SU-DHL-6 (cell line): ENCODE results near the gene CENPF.

Experiments
- H2AFZ ChIP-seq: fragments of 200-600 bp; sonication (generic); 2 replicates; pipeline ENCODE4 v1.6.1; 2014; ENCODE audit warnings: low read depth, mild to moderate bottlenecking, moderate library complexity, mixed read lengths, antibody characterized with exemption, low read length; ENCODE audit not compliant: severe bottlenecking
- H3F3A ChIP-seq: fragments of 200-600 bp; shearing (Covaris generic); 2 replicates; pipeline ENCODE4 v1.6.0; 2016; ENCODE audit warnings: antibody characterized with exemption, mild to moderate bottlenecking; ENCODE audit not compliant: insufficient read depth
- H3K27ac ChIP-seq: fragments of 200-600 bp; sonication (generic); 2 replicates; pipeline ENCODE4 v1.5.1; 2016; ENCODE audit warnings: low read depth, mild to moderate bottlenecking, low read length, moderate library complexity, mixed read lengths
- H3K27me3 ChIP-seq: fragments of 200-600 bp; sonication (generic), shearing (Covaris generic); 2 replicates; pipeline ENCODE4 v1.6.0; 2014; ENCODE audit warnings: mild to moderate bottlenecking, low read length
- H3K36me3 ChIP-seq: fragments of 200-600 bp; sonication (generic); 2 replicates; pipeline ENCODE4 v1.6.1; 2014; ENCODE audit warnings: mild to moderate bottlenecking, low read length, mixed read lengths
- H3K4me2 ChIP-seq: fragments of 300-600, 200-600 bp; shearing (Covaris generic), sonication (generic); 2 replicates; pipeline ENCODE4 v1.6.0; 2014; ENCODE audit warnings: low read length, low read depth, mild to moderate bottlenecking; ENCODE audit not compliant: poor library complexity, severe bottlenecking
- H3K4me3 ChIP-seq: fragments of 200-600 bp; sonication (generic); 2 replicates; pipeline ENCODE4 v1.5.1; 2014; ENCODE audit warnings: antibody characterized with exemption, low read length, mild to moderate bottlenecking, mixed read lengths; ENCODE audit not compliant: insufficient read depth, poor library complexity, severe bottlenecking
- H3K79me2 ChIP-seq: fragments of 200-600 bp; sonication (generic); 2 replicates; pipeline ENCODE4 v1.6.1; 2014; ENCODE audit warnings: mild to moderate bottlenecking, low read length, moderate library complexity; ENCODE audit not compliant: insufficient read depth
- H3K9ac ChIP-seq: fragments of 200-600 bp; sonication (generic); 2 replicates; pipeline ENCODE4 v1.7.0; 2014; ENCODE audit warnings: mild to moderate bottlenecking, low read length
- H3K9me2 ChIP-seq: fragments of 200-600 bp; sonication (generic); replicated peaks from 2 replicates; pipeline ENCODE4 v1.6.1; 2014; ENCODE audit warnings: low read length; ENCODE audit not compliant: insufficient read depth
- H3K9me3 ChIP-seq: fragments of 200-600 bp; sonication (generic); 2 replicates; pipeline ENCODE4 v1.6.1; 2014; ENCODE audit warnings: low read length, mixed read lengths; ENCODE audit not compliant: insufficient read depth
- H4K20me1 ChIP-seq: fragments of 200-600 bp; sonication (generic); 2 replicates; pipeline ENCODE4 v1.6.1; 2014; ENCODE audit warnings: low read depth, mild to moderate bottlenecking, antibody characterized with exemption, low read length, moderate library complexity, mixed read lengths
- EZH2phosphoT487 ChIP-seq: fragments of 200-600 bp; sonication (generic), shearing (Covaris generic); conservative IDR thresholded peaks from 2 replicates; pipeline ENCODE4 v1.6.1; 2018; ENCODE audit warnings: mild to moderate bottlenecking, antibody characterized with exemption, low read length, moderate library complexity, mixed read lengths
- TF ChIP-seq, protein P1 (sequence below): fragments of 200-600 bp; sonication (generic); IDR thresholded peaks from one replicate; pipeline ENCODE4 v1.5.1; 2017; ENCODE audit warnings: antibody characterized with exemption, mild to moderate bottlenecking, low read length, moderate library complexity; ENCODE audit not compliant: insufficient read depth, poor library complexity, severe bottlenecking

The CENPF gene

DNA sequence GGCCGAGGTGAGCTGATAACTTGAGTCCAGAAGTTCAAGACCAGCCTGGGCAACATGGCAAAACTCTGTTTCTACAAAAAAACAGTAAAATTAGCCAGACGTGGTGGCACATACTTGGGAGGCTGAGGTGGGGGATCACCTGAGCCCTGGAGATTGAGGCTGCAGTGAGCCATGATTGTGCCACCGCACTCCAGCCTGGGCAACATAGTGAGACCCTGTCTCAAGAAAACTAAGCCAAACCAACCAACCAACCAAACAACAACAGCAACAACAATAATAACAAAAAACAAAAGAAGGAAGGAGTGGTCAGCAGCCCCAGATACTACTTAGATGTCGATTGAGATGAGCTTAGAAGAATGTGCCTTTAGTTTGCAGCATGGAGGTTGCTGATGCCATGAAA, 47.7 kb downstream of the CENPF start:
- no peaks in the 10 kb centered on the region for H3K9me3 ChIP-seq
- H3K4me2 ChIP-seq = no peak overlapping the region
- H3K4me3 ChIP-seq = no peak overlapping the region
- no peaks in the 10 kb centered on the region for H3K9me2 ChIP-seq
- H3K36me3 ChIP-seq = peaks cover 43% of the 10 kb centered on the region
- H3F3A ChIP-seq = no peaks in the 10 kb centered on the region; the same call in 1 of the 2 replicates
- H3K27me3 ChIP-seq = no peaks in the 10 kb centered on the region
- no peak for TF ChIP-seq EZH2phosphoT487
- TF ChIP-seq, protein P1, sequence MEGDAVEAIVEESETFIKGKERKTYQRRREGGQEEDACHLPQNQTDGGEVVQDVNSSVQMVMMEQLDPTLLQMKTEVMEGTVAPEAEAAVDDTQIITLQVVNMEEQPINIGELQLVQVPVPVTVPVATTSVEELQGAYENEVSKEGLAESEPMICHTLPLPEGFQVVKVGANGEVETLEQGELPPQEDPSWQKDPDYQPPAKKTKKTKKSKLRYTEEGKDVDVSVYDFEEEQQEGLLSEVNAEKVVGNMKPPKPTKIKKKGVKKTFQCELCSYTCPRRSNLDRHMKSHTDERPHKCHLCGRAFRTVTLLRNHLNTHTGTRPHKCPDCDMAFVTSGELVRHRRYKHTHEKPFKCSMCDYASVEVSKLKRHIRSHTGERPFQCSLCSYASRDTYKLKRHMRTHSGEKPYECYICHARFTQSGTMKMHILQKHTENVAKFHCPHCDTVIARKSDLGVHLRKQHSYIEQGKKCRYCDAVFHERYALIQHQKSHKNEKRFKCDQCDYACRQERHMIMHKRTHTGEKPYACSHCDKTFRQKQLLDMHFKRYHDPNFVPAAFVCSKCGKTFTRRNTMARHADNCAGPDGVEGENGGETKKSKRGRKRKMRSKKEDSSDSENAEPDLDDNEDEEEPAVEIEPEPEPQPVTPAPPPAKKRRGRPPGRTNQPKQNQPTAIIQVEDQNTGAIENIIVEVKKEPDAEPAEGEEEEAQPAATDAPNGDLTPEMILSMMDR = no peak
- no peak overlapping the region for H3K9ac ChIP-seq
- no peak overlapping the region for H3K27ac ChIP-seq
- no peak overlapping the region for H2AFZ ChIP-seq
- H3K79me2 ChIP-seq = no peaks in the 10 kb centered on the region
- H4K20me1 ChIP-seq = no peaks in the 10 kb centered on the region

DNA sequence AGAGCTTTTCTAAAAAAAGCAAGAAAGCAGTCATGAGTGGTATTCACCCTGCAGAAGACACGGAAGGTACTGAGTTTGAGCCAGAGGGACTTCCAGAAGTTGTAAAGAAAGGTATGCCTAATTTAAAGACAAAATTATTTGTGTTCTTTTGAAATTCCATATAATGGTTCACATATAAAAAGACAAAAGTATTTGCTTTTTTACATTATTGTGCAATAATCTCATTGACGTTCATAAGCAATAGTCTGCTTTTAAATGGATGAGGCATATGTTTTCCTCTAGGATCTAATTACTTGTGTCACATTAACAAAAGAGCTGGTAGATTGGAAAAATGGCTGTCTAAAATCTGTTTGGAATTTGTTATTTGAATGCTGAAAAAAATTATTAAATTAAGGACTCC, 54.3 kb downstream of the CENPF start:
- no peaks in the 10 kb centered on the region for H4K20me1 ChIP-seq
- H3K36me3 ChIP-seq = peaks cover 85% of the 10 kb centered on the region
- H3K27ac ChIP-seq = no peak overlapping the region
- no peaks in the 10 kb centered on the region for H3K27me3 ChIP-seq
- no peaks in the 10 kb centered on the region for H3K9me2 ChIP-seq
- H3F3A ChIP-seq = no peaks in the 10 kb centered on the region; the same call in 1 of the 2 replicates
- TF ChIP-seq, protein P1 = no peak
- no peak for TF ChIP-seq EZH2phosphoT487
- no peaks in the 10 kb centered on the region for H3K9me3 ChIP-seq
- no peaks in the 10 kb centered on the region for H3K79me2 ChIP-seq
- H2AFZ ChIP-seq = no peak overlapping the region
- H3K9ac ChIP-seq = no peak overlapping the region
- H3K4me3 ChIP-seq = no peak overlapping the region
- H3K4me2 ChIP-seq = no peak overlapping the region

DNA sequence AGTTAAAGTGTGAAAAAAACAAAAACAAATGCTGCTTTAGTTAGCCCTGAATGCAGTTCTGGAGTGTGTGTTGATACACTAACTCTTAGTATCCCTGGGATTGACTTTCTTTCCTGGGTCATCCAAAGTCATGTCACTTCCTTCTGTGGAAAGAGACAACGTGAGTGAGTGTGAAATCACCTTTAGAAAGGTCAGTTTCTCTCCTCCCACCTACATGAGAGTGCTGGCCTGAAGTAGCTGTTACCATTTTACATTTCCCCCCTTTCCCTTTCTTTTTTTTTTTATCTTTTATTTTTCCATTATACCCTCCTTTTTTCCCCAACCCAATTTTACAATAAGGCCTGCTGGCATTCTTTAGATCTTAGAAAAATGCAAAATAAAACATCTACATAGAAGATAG, 55.2 kb downstream of the CENPF start:
- Histone ChIP-seq H3F3A (no peaks in the 10 kb centered on the region; the same call in 1 of the 2 replicates), H3K9ac (no peak overlapping the region), H4K20me1 (no peaks in the 10 kb centered on the region), H3K9me3 (no peaks in the 10 kb centered on the region), H3K36me3 (peaks cover 84% of the 10 kb centered on the region), H2AFZ (no peak overlapping the region), H3K27ac (no peak overlapping the region), H3K27me3 (no peaks in the 10 kb centered on the region), H3K9me2 (no peaks in the 10 kb centered on the region), H3K4me3 (no peak overlapping the region), H3K79me2 (no peaks in the 10 kb centered on the region), H3K4me2 (no peak overlapping the region)
- TF ChIP-seq, protein P1 = no peak
- TF ChIP-seq EZH2phosphoT487 = no peak

DNA sequence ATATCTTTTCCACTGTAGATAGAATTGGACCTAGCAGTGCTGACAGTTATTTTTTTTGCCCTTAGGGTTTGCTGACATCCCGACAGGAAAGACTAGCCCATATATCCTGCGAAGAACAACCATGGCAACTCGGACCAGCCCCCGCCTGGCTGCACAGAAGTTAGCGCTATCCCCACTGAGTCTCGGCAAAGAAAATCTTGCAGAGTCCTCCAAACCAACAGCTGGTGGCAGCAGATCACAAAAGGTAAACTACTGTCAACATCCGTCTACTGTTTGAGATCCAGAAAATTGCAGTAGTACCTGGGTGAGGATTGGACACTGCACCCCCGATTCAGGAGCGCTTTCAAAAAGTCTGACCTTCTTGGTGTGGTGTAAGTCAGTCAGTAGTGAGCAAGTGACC, 55.8 kb downstream of the CENPF start:
- no peak overlapping the region for H3K4me3 ChIP-seq
- H3K9ac ChIP-seq = no peak overlapping the region
- no peaks in the 10 kb centered on the region for H3K9me2 ChIP-seq
- no peaks in the 10 kb centered on the region for H3K9me3 ChIP-seq
- no peaks in the 10 kb centered on the region for H3K27me3 ChIP-seq
- H2AFZ ChIP-seq = no peak overlapping the region
- H3K27ac ChIP-seq = no peak overlapping the region
- H3F3A ChIP-seq = no peaks in the 10 kb centered on the region; the same call in 1 of the 2 replicates
- H4K20me1 ChIP-seq = no peaks in the 10 kb centered on the region
- H3K36me3 ChIP-seq = peaks cover 78% of the 10 kb centered on the region
- no peak overlapping the region for H3K4me2 ChIP-seq
- no peak for TF ChIP-seq EZH2phosphoT487
- TF ChIP-seq, protein P1 = no peak
- no peaks in the 10 kb centered on the region for H3K79me2 ChIP-seq
